SK-N-SH treated with all-trans-retinoic acid at 6 μM for 48 hours (cell line): ENCODE measurements around the gene MBD5.

ENCODE experiments used
- ATAC-seq: fragments of 200-7000 bp; cut with Tn5 transposase; 3 replicates; pipeline ENCODE4 v1.9.1; 2020; ENCODE audit warnings: mild to moderate bottlenecking, moderate library complexity
- ARNTL ChIP-seq: fragments of 450-650 bp; formaldehyde crosslinking; IDR thresholded peaks from 2 replicates; pipeline ENCODE4 v1.5.0; 2020; ENCODE audit warnings: low read depth, mild to moderate bottlenecking, moderate library complexity, borderline replicate concordance
- BACH2 ChIP-seq: fragments of 250-450 bp; sonication (Bioruptor Pico); IDR thresholded peaks from 2 replicates; pipeline ENCODE4 v1.9.0; 2021; ENCODE audit warnings: mild to moderate bottlenecking, borderline replicate concordance
- CSDC2 ChIP-seq: fragments of 250-450 bp; sonication (Bioruptor Pico); IDR thresholded peaks from 2 replicates; pipeline ENCODE4 v1.5.0; 2020; ENCODE audit warnings: mild to moderate bottlenecking, moderate library complexity
- ESRRG ChIP-seq: fragments of 250-450 bp; sonication (Bioruptor Pico); IDR thresholded peaks from 2 replicates; pipeline ENCODE4 v1.6.1; 2021; ENCODE audit warnings: mild to moderate bottlenecking
- GLIS3 ChIP-seq: fragments of 250-450 bp; sonication (Bioruptor Pico); IDR thresholded peaks from 2 replicates; pipeline ENCODE4 v1.5.0; 2020; ENCODE audit warnings: mild to moderate bottlenecking, moderate library complexity
- ISL1 ChIP-seq: fragments of 250-450 bp; sonication (Bioruptor Pico); IDR thresholded peaks from 2 replicates; pipeline ENCODE4 v2.1.2; 2022; ENCODE audit warnings: mild to moderate bottlenecking, moderate library complexity
- OSR1 ChIP-seq: fragments of 250-450 bp; sonication (Bioruptor Pico); IDR thresholded peaks from 2 replicates; pipeline ENCODE4 v1.8.0; 2022; ENCODE audit warnings: moderate library complexity, mild to moderate bottlenecking, inconsistent platforms
- POU6F1 ChIP-seq: fragments of 250-450 bp; sonication (Bioruptor Pico); IDR thresholded peaks from 2 replicates; pipeline ENCODE4 v1.8.0; 2021; ENCODE audit warnings: low read depth, mild to moderate bottlenecking, moderate library complexity, borderline replicate concordance
- RARB ChIP-seq: fragments of 250-450 bp; sonication (Bioruptor Pico); IDR thresholded peaks from 2 replicates; pipeline ENCODE4 v1.8.0; 2021; ENCODE audit warnings: mild to moderate bottlenecking, moderate library complexity
- SNAI2 ChIP-seq: fragments of 250-450 bp; sonication (Bioruptor Pico); IDR thresholded peaks from 2 replicates; pipeline ENCODE4 v1.5.0; 2020; ENCODE audit warnings: mild to moderate bottlenecking, moderate library complexity
- TCF4 ChIP-seq: fragments of 250-450 bp; sonication (Bioruptor Pico); IDR thresholded peaks from 2 replicates; pipeline ENCODE4 v1.8.0; 2021; ENCODE audit warnings: mild to moderate bottlenecking, moderate library complexity, borderline replicate concordance
- TOX ChIP-seq: fragments of 250-450 bp; sonication (Bioruptor Pico); IDR thresholded peaks from 2 replicates; pipeline ENCODE4 v1.8.0; 2021; ENCODE audit warnings: mild to moderate bottlenecking, moderate library complexity, borderline replicate concordance
- ZC3H10 ChIP-seq: fragments of 250-450 bp; sonication (Bioruptor Pico); IDR thresholded peaks from 2 replicates; pipeline ENCODE4 v1.5.1; 2021; ENCODE audit warnings: mild to moderate bottlenecking, moderate library complexity
- ZNF565 ChIP-seq: fragments of 450-650 bp; formaldehyde crosslinking; conservative IDR thresholded peaks from 2 replicates; pipeline ENCODE4 v1.5.0; 2020; ENCODE audit warnings: low read depth, mild to moderate bottlenecking, moderate library complexity
- ZNF70 ChIP-seq: fragments of 450-650 bp; formaldehyde crosslinking; IDR thresholded peaks from 2 replicates; pipeline ENCODE4 v1.5.0; 2020; ENCODE audit warnings: mild to moderate bottlenecking, moderate library complexity
- ZNF8 ChIP-seq: fragments of 450-650 bp; formaldehyde crosslinking; IDR thresholded peaks from 2 replicates; pipeline ENCODE4 v1.5.0; 2020; ENCODE audit warnings: mild to moderate bottlenecking, moderate library complexity
- TF ChIP-seq, protein P1 (sequence below): fragments of 250-450 bp; sonication (Bioruptor Pico); IDR thresholded peaks from 2 replicates; pipeline ENCODE4 v1.8.0; 2020; ENCODE audit warnings: mild to moderate bottlenecking, moderate library complexity, borderline replicate concordance
- TF ChIP-seq, protein P2 (sequence below): fragments of 250-450 bp; sonication (Bioruptor Pico); IDR thresholded peaks from 2 replicates; pipeline ENCODE4 v1.5.0; 2020; ENCODE audit warnings: mild to moderate bottlenecking, moderate library complexity
- TF ChIP-seq, protein P3 (sequence below): fragments of 250-450 bp; sonication (Bioruptor Pico); IDR thresholded peaks from 2 replicates; pipeline ENCODE4 v1.5.1; 2021; ENCODE audit warnings: mild to moderate bottlenecking, moderate library complexity
- TF ChIP-seq, protein P4 (sequence below): fragments of 250-450 bp; sonication (Bioruptor Pico); IDR thresholded peaks from 2 replicates; pipeline ENCODE4 v1.5.1; 2020; ENCODE audit warnings: low read depth, mild to moderate bottlenecking, moderate library complexity

Gene MBD5

GRCh38 chr2:148475626-148476025 is 454.7 kb downstream of the MBD5 start (continued):
- no peak for TF ChIP-seq RARB (CRISPR knock-in tag)
- TF ChIP-seq, protein P1, sequence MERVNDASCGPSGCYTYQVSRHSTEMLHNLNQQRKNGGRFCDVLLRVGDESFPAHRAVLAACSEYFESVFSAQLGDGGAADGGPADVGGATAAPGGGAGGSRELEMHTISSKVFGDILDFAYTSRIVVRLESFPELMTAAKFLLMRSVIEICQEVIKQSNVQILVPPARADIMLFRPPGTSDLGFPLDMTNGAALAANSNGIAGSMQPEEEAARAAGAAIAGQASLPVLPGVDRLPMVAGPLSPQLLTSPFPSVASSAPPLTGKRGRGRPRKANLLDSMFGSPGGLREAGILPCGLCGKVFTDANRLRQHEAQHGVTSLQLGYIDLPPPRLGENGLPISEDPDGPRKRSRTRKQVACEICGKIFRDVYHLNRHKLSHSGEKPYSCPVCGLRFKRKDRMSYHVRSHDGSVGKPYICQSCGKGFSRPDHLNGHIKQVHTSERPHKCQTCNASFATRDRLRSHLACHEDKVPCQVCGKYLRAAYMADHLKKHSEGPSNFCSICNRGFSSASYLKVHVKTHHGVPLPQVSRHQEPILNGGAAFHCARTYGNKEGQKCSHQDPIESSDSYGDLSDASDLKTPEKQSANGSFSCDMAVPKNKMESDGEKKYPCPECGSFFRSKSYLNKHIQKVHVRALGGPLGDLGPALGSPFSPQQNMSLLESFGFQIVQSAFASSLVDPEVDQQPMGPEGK (CRISPR knock-in tag): no peak

GRCh38 chr2:148479398-148479797 is 458.5 kb downstream of the MBD5 start:
- ATAC-seq: no peak
- TF ChIP-seq POU6F1 (CRISPR knock-in tag) (no peak), ZNF8 (CRISPR knock-in tag) (no peak), BACH2 (CRISPR knock-in tag) (no peak), ISL1 (CRISPR knock-in tag) (no peak), RARB (CRISPR knock-in tag) (no peak)

GRCh38 chr2:148483665-148484064 is 462.8 kb downstream of the MBD5 start:
- ATAC-seq: no peak
- TF ChIP-seq, protein P1 (CRISPR knock-in tag): no peak
- TF ChIP-seq GLIS3 (CRISPR knock-in tag): no peak
- TF ChIP-seq, protein P2, sequence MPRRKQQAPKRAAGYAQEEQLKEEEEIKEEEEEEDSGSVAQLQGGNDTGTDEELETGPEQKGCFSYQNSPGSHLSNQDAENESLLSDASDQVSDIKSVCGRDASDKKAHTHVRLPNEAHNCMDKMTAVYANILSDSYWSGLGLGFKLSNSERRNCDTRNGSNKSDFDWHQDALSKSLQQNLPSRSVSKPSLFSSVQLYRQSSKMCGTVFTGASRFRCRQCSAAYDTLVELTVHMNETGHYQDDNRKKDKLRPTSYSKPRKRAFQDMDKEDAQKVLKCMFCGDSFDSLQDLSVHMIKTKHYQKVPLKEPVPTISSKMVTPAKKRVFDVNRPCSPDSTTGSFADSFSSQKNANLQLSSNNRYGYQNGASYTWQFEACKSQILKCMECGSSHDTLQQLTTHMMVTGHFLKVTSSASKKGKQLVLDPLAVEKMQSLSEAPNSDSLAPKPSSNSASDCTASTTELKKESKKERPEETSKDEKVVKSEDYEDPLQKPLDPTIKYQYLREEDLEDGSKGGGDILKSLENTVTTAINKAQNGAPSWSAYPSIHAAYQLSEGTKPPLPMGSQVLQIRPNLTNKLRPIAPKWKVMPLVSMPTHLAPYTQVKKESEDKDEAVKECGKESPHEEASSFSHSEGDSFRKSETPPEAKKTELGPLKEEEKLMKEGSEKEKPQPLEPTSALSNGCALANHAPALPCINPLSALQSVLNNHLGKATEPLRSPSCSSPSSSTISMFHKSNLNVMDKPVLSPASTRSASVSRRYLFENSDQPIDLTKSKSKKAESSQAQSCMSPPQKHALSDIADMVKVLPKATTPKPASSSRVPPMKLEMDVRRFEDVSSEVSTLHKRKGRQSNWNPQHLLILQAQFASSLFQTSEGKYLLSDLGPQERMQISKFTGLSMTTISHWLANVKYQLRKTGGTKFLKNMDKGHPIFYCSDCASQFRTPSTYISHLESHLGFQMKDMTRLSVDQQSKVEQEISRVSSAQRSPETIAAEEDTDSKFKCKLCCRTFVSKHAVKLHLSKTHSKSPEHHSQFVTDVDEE (CRISPR knock-in tag): no peak

- no peak for ATAC-seq
- TF ChIP-seq TCF4 (CRISPR knock-in tag) (no peak), CSDC2 (CRISPR knock-in tag) (no peak), BACH2 (CRISPR knock-in tag) (no peak), SNAI2 (no peak), ARNTL (CRISPR knock-in tag) (no peak), GLIS3 (CRISPR knock-in tag) (no peak), OSR1 (CRISPR knock-in tag) (no peak), ESRRG (CRISPR knock-in tag) (no peak), RARB (CRISPR knock-in tag) (no peak), ISL1 (CRISPR knock-in tag) (no peak), ZNF8 (CRISPR knock-in tag) (no peak), ZNF565 (CRISPR knock-in tag) (no peak), ZC3H10 (CRISPR knock-in tag) (no peak), TOX (CRISPR knock-in tag) (no peak), ZNF70 (CRISPR knock-in tag) (no peak)
- TF ChIP-seq, protein P3, sequence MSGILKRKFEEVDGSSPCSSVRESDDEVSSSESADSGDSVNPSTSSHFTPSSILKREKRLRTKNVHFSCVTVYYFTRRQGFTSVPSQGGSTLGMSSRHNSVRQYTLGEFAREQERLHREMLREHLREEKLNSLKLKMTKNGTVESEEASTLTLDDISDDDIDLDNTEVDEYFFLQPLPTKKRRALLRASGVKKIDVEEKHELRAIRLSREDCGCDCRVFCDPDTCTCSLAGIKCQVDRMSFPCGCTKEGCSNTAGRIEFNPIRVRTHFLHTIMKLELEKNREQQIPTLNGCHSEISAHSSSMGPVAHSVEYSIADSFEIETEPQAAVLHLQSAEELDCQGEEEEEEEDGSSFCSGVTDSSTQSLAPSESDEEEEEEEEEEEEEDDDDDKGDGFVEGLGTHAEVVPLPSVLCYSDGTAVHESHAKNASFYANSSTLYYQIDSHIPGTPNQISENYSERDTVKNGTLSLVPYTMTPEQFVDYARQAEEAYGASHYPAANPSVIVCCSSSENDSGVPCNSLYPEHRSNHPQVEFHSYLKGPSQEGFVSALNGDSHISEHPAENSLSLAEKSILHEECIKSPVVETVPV (CRISPR knock-in tag): no peak
- TF ChIP-seq, protein P4, sequence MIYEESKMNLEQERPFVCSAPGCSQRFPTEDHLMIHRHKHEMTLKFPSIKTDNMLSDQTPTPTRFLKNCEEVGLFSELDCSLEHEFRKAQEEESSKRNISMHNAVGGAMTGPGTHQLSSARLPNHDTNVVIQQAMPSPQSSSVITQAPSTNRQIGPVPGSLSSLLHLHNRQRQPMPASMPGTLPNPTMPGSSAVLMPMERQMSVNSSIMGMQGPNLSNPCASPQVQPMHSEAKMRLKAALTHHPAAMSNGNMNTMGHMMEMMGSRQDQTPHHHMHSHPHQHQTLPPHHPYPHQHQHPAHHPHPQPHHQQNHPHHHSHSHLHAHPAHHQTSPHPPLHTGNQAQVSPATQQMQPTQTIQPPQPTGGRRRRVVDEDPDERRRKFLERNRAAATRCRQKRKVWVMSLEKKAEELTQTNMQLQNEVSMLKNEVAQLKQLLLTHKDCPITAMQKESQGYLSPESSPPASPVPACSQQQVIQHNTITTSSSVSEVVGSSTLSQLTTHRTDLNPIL (CRISPR knock-in tag): no peak
- TF ChIP-seq, protein P2 (CRISPR knock-in tag): no peak
These were observed 463.2 kb downstream of the MBD5 start for GRCh38 chr2:148484066-148484465.
